GM23248 (cell line): ENCODE results near the gene PRKCA. TPM values are rescaled to one million over a fixed set of nuclear protein-coding genes. Genes with fewer than 3 reads are reported as not detected.

Source experiments
- DNase-seq: peaks from one replicate; pipeline ENCODE4 v3.0.0-alpha.2; 2015
- H2AFZ ChIP-seq: fragments of 200-600 bp; sonication (generic); 2 replicates; pipeline ENCODE4 v1.6.1; 2016; ENCODE audit warnings: antibody characterized with exemption
- H3F3A ChIP-seq: fragments of 200-600 bp; sonication (generic); 2 replicates; pipeline ENCODE4 v1.6.1; 2016; ENCODE audit warnings: mild to moderate bottlenecking, antibody characterized with exemption, mixed run types; ENCODE audit not compliant: insufficient read depth
- H3K27ac ChIP-seq: fragments of 200-600 bp; sonication (generic); 2 replicates; pipeline ENCODE4 v1.5.1; 2016; ENCODE audit warnings: mild to moderate bottlenecking
- H3K27me3 ChIP-seq: fragments of 200-600 bp; sonication (generic); replicated peaks from 2 replicates; pipeline ENCODE4 v1.6.1; 2016; ENCODE audit warnings: mild to moderate bottlenecking; ENCODE audit not compliant: insufficient read depth
- H3K36me3 ChIP-seq: fragments of 200-600 bp; sonication (generic); 2 replicates; pipeline ENCODE4 v1.6.1; 2016; ENCODE audit warnings: low read depth, mild to moderate bottlenecking
- H3K4me1 ChIP-seq: fragments of 200-600 bp; sonication (generic); 2 replicates; pipeline ENCODE4 v1.6.1; 2016; ENCODE audit warnings: mild to moderate bottlenecking; ENCODE audit not compliant: insufficient read depth
- H3K4me2 ChIP-seq: fragments of 200-600 bp; sonication (generic); one replicate; pipeline ENCODE4 v1.6.1; 2016; ENCODE audit warnings: mild to moderate bottlenecking; ENCODE audit not compliant: unreplicated experiment
- H3K4me3 ChIP-seq: fragments of 200-600 bp; sonication (generic); 2 replicates; pipeline ENCODE4 v1.5.1; 2016; ENCODE audit warnings: mild to moderate bottlenecking
- H3K79me2 ChIP-seq: fragments of 200-600 bp; sonication (generic); 2 replicates; pipeline ENCODE4 v1.6.1; 2016; ENCODE audit warnings: mild to moderate bottlenecking; ENCODE audit not compliant: insufficient read depth
- H3K9ac ChIP-seq: fragments of 200-600 bp; sonication (generic); 2 replicates; pipeline ENCODE4 v1.6.1; 2016; ENCODE audit warnings: mild to moderate bottlenecking
- H3K9me2 ChIP-seq: fragments of 200-600 bp; sonication (generic); 2 replicates; pipeline ENCODE4 v1.6.1; 2016; ENCODE audit warnings: mixed run types, mild to moderate bottlenecking, moderate library complexity; ENCODE audit not compliant: insufficient read depth
- H3K9me3 ChIP-seq: fragments of 200-600 bp; sonication (generic); one replicate; pipeline ENCODE4 v1.6.1; 2017; ENCODE audit warnings: low read depth
- H4K20me1 ChIP-seq: fragments of 200-600 bp; sonication (generic); 2 replicates; pipeline ENCODE4 v1.6.0; 2016; ENCODE audit not compliant: insufficient read depth
- EZH2 ChIP-seq: fragments of 200-600 bp; sonication (generic); IDR thresholded peaks from 2 replicates; pipeline ENCODE4 v1.6.1; 2018; ENCODE audit warnings: antibody characterized with exemption, mild to moderate bottlenecking; ENCODE audit not compliant: insufficient read depth, poor library complexity, severe bottlenecking
- EZH2phosphoT487 ChIP-seq: fragments of 200-600 bp; sonication (generic); IDR thresholded peaks from 2 replicates; pipeline ENCODE4 v1.6.1; 2018; ENCODE audit warnings: antibody characterized with exemption, moderate library complexity, mild to moderate bottlenecking, low read depth; ENCODE audit not compliant: insufficient read depth
- WGBS, 2 experiments: methylation state at CpG; one replicate each; pipeline ENCODE4 v1.1.6; 2015 to 2017; ENCODE audit warnings: low lambda C conversion rate in 2 of 2, low coverage in 1 of 2; ENCODE audit errors: missing lambda C conversion rate in 2 of 2; 5-methylcytosine and 5-hydroxymethylcytosine counted together
- in situ Hi-C: fragments of 300-500 bp; cut with MboI; formaldehyde crosslinking; loops from 2 replicates; pipeline ENCODE4 v1.15.0; 2020
- polyA plus RNA-seq: library from polyadenylated mRNA; unstranded; fragments of >200 nt; fragmentation: Nextera tagmentation; extraction: Ambion mirVana; gene quantifications from 2 replicates; pipeline ENCODE4 v1.2.1, GENCODE V29; 2016
- total RNA-seq: library from RNA; depleted of rRNA; stranded (reverse); fragments of >200 nt; shearing (Covaris generic); gene quantifications from 2 replicates; pipeline ENCODE4 v1.2.3, GENCODE V29; 2014

PRKCA gene
- total and polyA plus RNA-seq, 2 experiments from 2014 or later: 17.3 to 28.5 TPM

GRCh38 chr17:66379544-66379943 lies 77.1 kb downstream of the PRKCA start:
- H4K20me1 ChIP-seq: no peaks in the 10 kb centered on the region
- no peak for DNase-seq
- H3K4me3 ChIP-seq: no peak overlapping the region
- H3K27me3 ChIP-seq: no peaks in the 10 kb centered on the region
- in situ Hi-C loops: no loop called here
- H3K9me3 ChIP-seq: no peaks in the 10 kb centered on the region
- no peak overlapping the region for H3K9ac ChIP-seq
- no peak overlapping the region for H2AFZ ChIP-seq
- peaks cover 91% of the 10 kb centered on the region for H3K79me2 ChIP-seq
- H3K4me1 ChIP-seq: peaks cover 38% of the 10 kb centered on the region
- TF ChIP-seq EZH2phosphoT487 (no peak), EZH2 (no peak)
- H3K27ac ChIP-seq: no peak overlapping the region
- peaks cover 24% of the 10 kb centered on the region for H3F3A ChIP-seq
- no peaks in the 10 kb centered on the region for H3K9me2 ChIP-seq
- no peaks in the 10 kb centered on the region for H3K36me3 ChIP-seq
- peak overlapping the region; percentile 25 for H3K4me2 ChIP-seq
- WGBS, 2 experiments: 66 to 67% methylated on average over 4 of the region's 4 CpGs

DNA sequence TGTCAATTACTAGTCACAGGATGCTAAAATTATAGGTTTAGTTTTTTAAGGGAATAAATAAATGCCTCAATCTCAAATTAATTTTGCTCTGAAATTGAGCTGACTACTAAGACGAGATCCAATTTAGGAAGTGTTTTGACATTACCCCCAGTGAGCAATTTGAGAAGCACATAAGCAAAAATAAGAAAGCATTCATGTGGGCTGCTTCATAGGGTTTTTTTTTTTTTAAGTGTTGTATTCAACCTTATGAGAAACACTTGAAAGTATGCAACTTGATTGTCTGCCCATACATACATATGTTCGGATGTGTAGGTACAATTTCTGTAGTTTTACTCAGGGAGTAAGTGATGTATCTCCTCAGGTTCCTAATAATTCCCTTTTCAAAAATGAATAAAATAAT lies 77.6 kb downstream of the PRKCA start:
- H3K9me3 ChIP-seq: no peaks in the 10 kb centered on the region
- no peak overlapping the region for H3K27ac ChIP-seq
- no peaks in the 10 kb centered on the region for H4K20me1 ChIP-seq
- H3K4me1 ChIP-seq: peaks cover 38% of the 10 kb centered on the region
- H3K9me2 ChIP-seq: no peaks in the 10 kb centered on the region
- no peaks in the 10 kb centered on the region for H3K36me3 ChIP-seq
- no peak overlapping the region for H2AFZ ChIP-seq
- peak; percentile 34 for DNase-seq
- H3K4me3 ChIP-seq: no peak overlapping the region
- peaks cover 24% of the 10 kb centered on the region for H3F3A ChIP-seq
- no peaks in the 10 kb centered on the region for H3K27me3 ChIP-seq
- peak overlapping the region; percentile 25 for H3K4me2 ChIP-seq
- in situ Hi-C loops: no loop called here
- no peak overlapping the region for H3K9ac ChIP-seq
- H3K79me2 ChIP-seq: peaks cover 91% of the 10 kb centered on the region
- TF ChIP-seq EZH2phosphoT487: no peak
- no peak for TF ChIP-seq EZH2
- 57 to 68% methylated on average over 2 of the region's 2 CpGs for WGBS, 2 experiments

DNA sequence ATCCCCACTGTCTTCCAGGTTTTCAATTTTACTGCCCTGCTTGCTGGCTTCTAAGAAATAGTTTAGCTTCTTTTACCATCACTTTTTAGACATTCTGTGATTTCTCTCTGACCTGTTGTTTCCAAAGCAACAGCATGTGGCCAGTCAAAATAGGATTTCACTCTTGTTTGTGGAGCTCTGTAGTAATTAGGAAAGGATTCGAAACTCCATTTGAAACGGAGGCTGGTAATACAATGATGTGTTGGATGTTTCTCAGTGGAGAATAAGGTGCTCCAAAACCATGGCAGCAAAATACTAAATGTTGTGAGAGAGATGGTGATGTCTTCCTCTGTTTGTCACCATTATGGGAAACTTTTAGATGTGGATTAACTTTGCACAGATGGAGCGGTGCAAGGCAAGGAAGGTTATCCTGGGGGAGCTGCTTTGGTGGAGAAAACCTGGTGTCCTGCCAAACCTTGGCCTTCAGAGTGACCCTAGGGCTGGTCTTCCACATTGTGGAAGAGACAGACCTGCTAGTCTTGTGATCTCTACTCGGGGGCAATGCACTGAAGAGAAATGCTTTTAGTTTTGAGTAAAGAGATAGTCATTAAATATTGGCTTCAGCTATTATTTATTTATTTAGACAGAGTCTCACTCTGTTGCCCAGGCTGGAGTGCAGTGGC lies 79.4 kb downstream of the PRKCA start:
- Histone ChIP-seq H3K27me3 (no peaks in the 10 kb centered on the region), H3K79me2 (peaks cover 93% of the 10 kb centered on the region), H4K20me1 (no peaks in the 10 kb centered on the region), H3K9me2 (no peaks in the 10 kb centered on the region), H3K27ac (no peak overlapping the region), H3K36me3 (no peaks in the 10 kb centered on the region), H2AFZ (no peak overlapping the region), H3K4me1 (peaks cover 45% of the 10 kb centered on the region), H3K4me2 (no peak overlapping the region), H3F3A (peaks cover 24% of the 10 kb centered on the region), H3K9me3 (no peaks in the 10 kb centered on the region), H3K4me3 (no peak overlapping the region), H3K9ac (no peak overlapping the region)
- in situ Hi-C loops: no loop called here
- WGBS, 2 experiments: 91 to 93% methylated on average over 4 of the region's 4 CpGs
- no peak for DNase-seq
- TF ChIP-seq EZH2 (no peak), EZH2phosphoT487 (no peak)

DNA sequence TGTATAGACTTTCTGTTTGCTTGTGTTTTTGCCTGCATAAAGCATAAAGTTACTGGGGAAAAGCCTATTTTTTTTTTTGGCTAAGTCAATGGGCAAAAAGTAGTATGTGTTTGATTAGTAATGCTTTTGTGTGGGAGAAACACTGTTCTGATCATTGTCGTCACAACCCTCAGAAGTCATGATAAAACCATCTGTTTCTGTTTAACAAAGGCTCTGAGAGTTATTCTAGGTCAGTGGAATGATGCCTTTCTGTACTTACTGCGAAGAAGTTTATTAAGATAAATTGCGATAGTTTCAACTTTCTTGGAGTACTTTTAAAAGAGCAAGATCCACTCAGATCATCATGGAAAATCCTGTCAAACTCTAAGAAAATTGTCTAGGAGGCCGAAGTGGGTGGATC lies 80.9 kb downstream of the PRKCA start:
- no peaks in the 10 kb centered on the region for H3K9me2 ChIP-seq
- no peaks in the 10 kb centered on the region for H4K20me1 ChIP-seq
- peak; percentile 95 for DNase-seq
- peaks cover 93% of the 10 kb centered on the region for H3K79me2 ChIP-seq
- peaks cover 24% of the 10 kb centered on the region for H3F3A ChIP-seq
- in situ Hi-C loops: no loop called here
- H2AFZ ChIP-seq: no peak overlapping the region
- H3K4me3 ChIP-seq: peak overlapping the region; percentile 48
- peak overlapping the region; percentile 76 for H3K9ac ChIP-seq
- H3K27me3 ChIP-seq: no peaks in the 10 kb centered on the region
- H3K9me3 ChIP-seq: no peaks in the 10 kb centered on the region
- peak overlapping the region; percentile 80 for H3K4me2 ChIP-seq
- H3K4me1 ChIP-seq: peaks cover 48% of the 10 kb centered on the region
- 0 to 1% methylated on average over 4 of the region's 4 CpGs for WGBS, 2 experiments
- TF ChIP-seq EZH2 (no peak), EZH2phosphoT487 (no peak)
- no peaks in the 10 kb centered on the region for H3K36me3 ChIP-seq
- H3K27ac ChIP-seq: peak overlapping the region; percentile 90
